H1 (cell line): Measurements from ENCODE around the gene NEK2. TPM values are rescaled to one million over a fixed set of nuclear protein-coding genes. Genes with fewer than 3 reads are reported as not detected.

ENCODE experiments used
- ASH2L ChIP-seq: fragments of 200-600, 300-600 bp; sonication (generic); IDR thresholded peaks from one replicate; pipeline ENCODE4 v1.7.1; 2017; ENCODE audit warnings: low read length
- BCL11A ChIP-seq, 2 experiments: IDR thresholded peaks; one replicate each; pipeline ENCODE4 v1.6.1; 2011; ENCODE audit warnings: low read depth in 2 of 2, low read length in 2 of 2, mild to moderate bottlenecking in 2 of 2
- BRCA1 ChIP-seq: IDR thresholded peaks from 2 replicates; pipeline ENCODE4 v1.6.1; 2012; ENCODE audit warnings: low read depth, low read length, improper control_type of control experiment
- CEBPB ChIP-seq: IDR thresholded peaks from 2 replicates; pipeline ENCODE4 v1.6.1; 2012; ENCODE audit warnings: low read depth, low read length
- CHD2 ChIP-seq: IDR thresholded peaks from 2 replicates; pipeline ENCODE4 v1.6.1; 2012; ENCODE audit warnings: low read length, improper control_type of control experiment
- EGR1 ChIP-seq: IDR thresholded peaks from 2 replicates; pipeline ENCODE4 v1.6.1; 2011; ENCODE audit warnings: low read depth, low read length, borderline replicate concordance
- EZH2 ChIP-seq: fragments of 200-600 bp; sonication (generic); IDR thresholded peaks from 2 replicates; pipeline ENCODE4 v1.7.1; 2012; ENCODE audit warnings: low read depth, mild to moderate bottlenecking, moderate library complexity, low read length, inconsistent platforms; ENCODE audit not compliant: severe bottlenecking
- KDM1A ChIP-seq: fragments of 200-600, 300-600 bp; sonication (generic); IDR thresholded peaks from 2 replicates; pipeline ENCODE4 v1.7.1; 2016; ENCODE audit warnings: mild to moderate bottlenecking, low read length, borderline replicate concordance
- MAFK ChIP-seq: IDR thresholded peaks from 2 replicates; pipeline ENCODE4 v1.6.1; 2012; ENCODE audit warnings: low read depth, mild to moderate bottlenecking, improper control_type of control experiment, low read length
- NRF1 ChIP-seq: IDR thresholded peaks from 2 replicates; pipeline ENCODE4 v1.6.1; 2011; ENCODE audit warnings: mild to moderate bottlenecking, low read depth, low read length, improper control_type of control experiment
- PHF8 ChIP-seq: fragments of 200-600 bp; sonication (generic); conservative IDR thresholded peaks from 2 replicates; pipeline ENCODE4 v1.7.1; 2012; ENCODE audit warnings: low read depth, mild to moderate bottlenecking, inconsistent platforms, low read length, moderate library complexity
- POLR2AphosphoS5 ChIP-seq: IDR thresholded peaks from 2 replicates; pipeline ENCODE4 v1.6.1; 2011; ENCODE audit warnings: low read depth, low read length
- RBBP5 ChIP-seq: IDR thresholded peaks from 2 replicates; pipeline ENCODE4 v1.7.1; 2012; ENCODE audit warnings: low read depth, mild to moderate bottlenecking, inconsistent platforms, low read length, moderate library complexity, borderline replicate concordance
- SIN3A ChIP-seq, 2 experiments: IDR thresholded peaks in 1 of 2; conservative IDR thresholded peaks in 1 of 2; 2 replicates each; pipeline ENCODE4 v1.6.1; 2011 to 2012; ENCODE audit warnings: low read length in 2 of 2, improper control_type of control experiment in 1 of 2, low read depth in 1 of 2, mild to moderate bottlenecking in 1 of 2
- SIRT6 ChIP-seq: IDR thresholded peaks from one replicate; pipeline ENCODE4 v1.7.1; 2012; ENCODE audit warnings: low read length, inconsistent platforms
- SUZ12 ChIP-seq: fragments of 200-600 bp; sonication (generic); IDR thresholded peaks from 2 replicates; pipeline ENCODE4 v1.6.1; 2012; ENCODE audit warnings: mild to moderate bottlenecking, inconsistent platforms, low read length, moderate library complexity, mixed read lengths
- TAF1 ChIP-seq: IDR thresholded peaks from 2 replicates; pipeline ENCODE4 v1.6.1; 2011; ENCODE audit warnings: mild to moderate bottlenecking, low read depth, low read length
- TBP ChIP-seq: IDR thresholded peaks from 2 replicates; pipeline ENCODE4 v1.6.1; 2011; ENCODE audit warnings: low read depth, low read length, improper control_type of control experiment
- TEAD4 ChIP-seq: IDR thresholded peaks from 2 replicates; pipeline ENCODE4 v1.6.1; 2012; ENCODE audit warnings: low read depth, low read length, inconsistent platforms, mixed read lengths
- ZNF274 ChIP-seq: IDR thresholded peaks from 2 replicates; pipeline ENCODE4 v1.7.0; 2012; ENCODE audit warnings: low read length, borderline replicate concordance; ENCODE audit errors: extremely low read depth
- polyA plus RNA-seq, 7 experiments: library from polyadenylated mRNA; depleted of rRNA in 3 of 7; stranded (reverse) in 5 of 7; unstranded in 2 of 7; fragments of >200 nt in 5 of 7; fragments of 200-250 nt in 2 of 7; gene quantifications; 1 replicate in 5 of 7; 2 replicates in 1 of 7; 4 replicates in 1 of 7; pipeline versions ENCODE4 v1.2.1 to v1.2.3, GENCODE V29; 2011 to 2013; ENCODE audit warnings: missing spikeins in 2 of 7, mixed read lengths in 2 of 7
- total RNA-seq: library from RNA; stranded (reverse); fragmentation: NEBNext Ultra II Directional; extraction: Animal tissue kit (Norgen Biotek cat#: 25700); gene quantifications from 2 replicates; pipeline ENCODE4 v1.2.1, GENCODE V29; 2021
- TF ChIP-seq, protein P1 (sequence below): IDR thresholded peaks from 2 replicates; pipeline ENCODE4 v1.6.1; 2011; ENCODE audit warnings: low read length, improper control_type of control experiment
- TF ChIP-seq, protein P2 (sequence below): IDR thresholded peaks from 2 replicates; pipeline ENCODE4 v1.6.1; 2012; ENCODE audit warnings: inconsistent platforms
- TF ChIP-seq, protein P3 (sequence below): IDR thresholded peaks from 2 replicates; pipeline ENCODE4 v1.6.1; 2012; ENCODE audit warnings: inconsistent platforms

NEK2 gene
- total and polyA plus RNA-seq, 2 of the 8 experiments (the other 6 are each of a cell fraction or from before 2014, with no cell fraction given), result 8.4 to 22.9 TPM

DNA sequence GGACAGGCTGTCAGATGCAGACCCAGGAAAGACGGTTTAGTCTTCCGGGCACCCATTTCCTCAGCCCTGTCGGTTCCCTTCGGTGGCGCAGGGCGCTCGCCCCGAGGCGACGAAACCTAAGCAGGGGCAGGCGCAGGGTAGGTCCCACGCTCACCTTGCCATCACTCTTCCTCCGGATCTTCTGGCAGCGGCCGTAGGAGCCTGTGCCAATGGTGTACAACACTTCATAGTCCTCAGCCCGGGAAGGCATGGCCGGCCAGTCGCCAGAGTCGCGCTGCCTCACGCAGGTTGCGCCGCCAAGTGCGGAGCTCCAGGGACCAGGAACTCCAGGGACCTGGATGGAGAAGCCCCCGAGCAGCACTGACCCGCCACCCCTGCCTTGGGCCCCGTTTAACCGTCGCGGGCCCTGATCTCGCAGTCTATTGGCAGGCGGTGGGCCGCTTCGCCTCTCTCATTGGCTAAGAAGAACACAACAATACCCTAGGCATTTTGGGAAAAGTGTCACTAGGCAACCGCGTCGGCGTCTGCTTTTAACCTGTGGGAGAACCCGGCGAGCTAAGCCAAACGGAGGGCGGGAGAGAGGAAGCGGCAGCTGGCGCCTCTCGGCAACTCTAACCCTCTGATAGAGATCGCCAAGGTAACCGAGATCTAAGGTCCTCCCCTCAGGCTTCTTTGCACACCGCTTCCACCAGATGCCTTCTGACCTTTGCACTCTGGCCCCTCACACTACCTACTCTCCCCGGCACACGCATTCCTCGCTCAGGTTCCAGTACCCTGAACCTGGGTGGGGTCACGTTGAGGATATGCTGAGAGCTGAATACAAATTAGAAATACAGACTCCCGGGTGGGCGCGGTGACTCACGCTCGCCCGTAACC lies at the start of gene NEK2 (continued):
- TF ChIP-seq BCL11A (IDR thresholded peaks at IDR 0.05; ENCODE audit: low read depth in 2 of 2, low read length in 2 of 2) (no peak), KDM1A (no peak), CHD2 (peak; percentile 65; the same call in 1 of the 2 replicates), EZH2 (no peak), SIN3A (conservative IDR thresholded peaks at IDR 0.05 in 1 of 2, IDR thresholded peaks at IDR 0.05 in 1 of 2; ENCODE audit: low read depth in 1 of 2, low read length in 2 of 2) (peak; percentile 97 to 98), POLR2AphosphoS5 (peak; percentile 86), RBBP5 (0 out of 2 replicates have a peak, but pooled peaks have one; percentile 72), CEBPB (peak; percentile 34; the same call in 1 of the 2 replicates), EGR1 (no peak), TEAD4 (no peak), PHF8 (peak; percentile 72), BRCA1 (no peak), SIRT6 (no peak), TAF1 (peak; percentile 93), ZNF274 (no peak), NRF1 (no peak), MAFK (no peak), TBP (peak; percentile 94), ASH2L (peak; percentile 70), SUZ12 (no peak)
- TF ChIP-seq, protein P1, sequence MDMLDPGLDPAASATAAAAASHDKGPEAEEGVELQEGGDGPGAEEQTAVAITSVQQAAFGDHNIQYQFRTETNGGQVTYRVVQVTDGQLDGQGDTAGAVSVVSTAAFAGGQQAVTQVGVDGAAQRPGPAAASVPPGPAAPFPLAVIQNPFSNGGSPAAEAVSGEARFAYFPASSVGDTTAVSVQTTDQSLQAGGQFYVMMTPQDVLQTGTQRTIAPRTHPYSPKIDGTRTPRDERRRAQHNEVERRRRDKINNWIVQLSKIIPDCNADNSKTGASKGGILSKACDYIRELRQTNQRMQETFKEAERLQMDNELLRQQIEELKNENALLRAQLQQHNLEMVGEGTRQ, result no peak
- TF ChIP-seq, protein P2, sequence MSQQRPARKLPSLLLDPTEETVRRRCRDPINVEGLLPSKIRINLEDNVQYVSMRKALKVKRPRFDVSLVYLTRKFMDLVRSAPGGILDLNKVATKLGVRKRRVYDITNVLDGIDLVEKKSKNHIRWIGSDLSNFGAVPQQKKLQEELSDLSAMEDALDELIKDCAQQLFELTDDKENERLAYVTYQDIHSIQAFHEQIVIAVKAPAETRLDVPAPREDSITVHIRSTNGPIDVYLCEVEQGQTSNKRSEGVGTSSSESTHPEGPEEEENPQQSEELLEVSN, result peak; percentile 32; the same call in 1 of the 2 replicates
- TF ChIP-seq, protein P3, sequence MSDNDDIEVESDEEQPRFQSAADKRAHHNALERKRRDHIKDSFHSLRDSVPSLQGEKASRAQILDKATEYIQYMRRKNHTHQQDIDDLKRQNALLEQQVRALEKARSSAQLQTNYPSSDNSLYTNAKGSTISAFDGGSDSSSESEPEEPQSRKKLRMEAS, result peak; percentile 43
